Measurements from ENCODE around the gene ARID1B. TPM values are rescaled to one million over a fixed set of nuclear protein-coding genes. Genes with fewer than 3 reads are reported as not detected.

ARID1B gene
- total RNA-seq, 5 donors from 2014 or later (not counting 1 experiment from before 2014, with no cell fraction given): 103 to 161 (median 108) TPM

DNA sequence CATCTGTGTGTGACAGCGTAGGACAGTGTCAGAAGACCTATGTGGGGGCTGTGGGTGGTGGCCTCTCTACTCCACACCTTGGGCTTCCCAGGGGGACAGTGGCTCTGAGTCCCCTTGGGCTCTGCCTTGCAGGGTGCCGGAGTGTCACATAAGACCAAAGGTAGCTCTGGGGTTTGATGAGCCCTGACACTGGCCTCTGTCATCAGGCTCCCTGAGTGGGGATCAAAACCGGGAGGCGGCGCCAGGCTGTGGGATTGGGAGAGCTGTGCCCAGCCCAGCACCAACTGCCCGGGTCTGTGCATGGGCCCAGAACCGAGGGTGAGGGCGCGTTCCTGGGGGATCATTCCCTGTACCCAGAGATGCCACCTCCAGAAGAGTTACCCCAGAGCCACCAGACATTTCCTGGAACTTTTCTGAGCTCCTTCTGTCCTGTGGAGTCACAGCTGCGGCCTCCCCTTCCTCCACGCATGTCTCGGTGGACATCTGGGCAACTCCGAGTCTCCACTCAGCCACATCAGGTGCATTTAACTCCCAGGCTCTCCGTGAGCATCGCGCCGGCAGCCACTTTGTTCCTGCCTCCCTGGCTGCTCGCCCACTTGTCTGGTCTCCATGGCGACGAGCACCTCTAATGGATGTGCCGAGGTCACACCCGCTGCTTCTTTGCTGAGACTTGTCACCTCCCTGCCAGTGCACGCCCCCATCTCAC lies 451.4 kb downstream of the ARID1B start:
- Histone ChIP-seq H3K27me3 (replicated peaks in 1 of 2; ENCODE audit: control insufficient read depth in 2 of 2, extremely low read depth in 1 of 2, insufficient read depth in 2 of 2, low read length in 1 of 2) (peaks cover 0 to 30% of the 10 kb centered on the region in 2 experiments), H3K4me3 (ENCODE audit: control insufficient read depth in 1 of 2, extremely low read depth in 1 of 2, low read length in 1 of 2) (no peak overlapping the region), H3K27ac (ENCODE audit: low read length) (no peak overlapping the region), H3K36me3 (ENCODE audit: control insufficient read depth in 2 of 2, extremely low read depth in 1 of 2, insufficient read depth in 1 of 2, low read length in 1 of 2) (no peaks in the 10 kb centered on the region), H3K4me1 (ENCODE audit: control insufficient read depth in 1 of 2, extremely low read depth in 1 of 2, insufficient read depth in 2 of 2, low read length in 2 of 2) (peaks cover 20 to 28% of the 10 kb centered on the region in 2 experiments), H3K9me3 (no peaks in the 10 kb centered on the region)
- Mint-ChIP-seq H3K27me3 (peaks cover 0 to 17% of the 10 kb centered on the region in 2 donors), H3K4me1 (peaks cover 29 to 44% (median 36%) of the 10 kb centered on the region in 3 donors), H3K4me3 (no peak overlapping the region), H3K36me3 (no peaks in the 10 kb centered on the region), H3K9me3 (no peaks in the 10 kb centered on the region), H3K27ac (peak overlapping the region; percentile 76 to 77)
- ATAC-seq (replicated peaks in 1 of 4) (peak in 2 of 4 experiments; percentile 10 to 32), DNase-seq (peak in 2 of 35 experiments; percentile 7 to 19)
- WGBS (ENCODE audit: insufficient coverage): 84% methylated on average over 20 of the region's 23 CpGs
- CTCF ChIA-PET: no interaction called here
- POLR2A ChIA-PET: no interaction called here

DNA sequence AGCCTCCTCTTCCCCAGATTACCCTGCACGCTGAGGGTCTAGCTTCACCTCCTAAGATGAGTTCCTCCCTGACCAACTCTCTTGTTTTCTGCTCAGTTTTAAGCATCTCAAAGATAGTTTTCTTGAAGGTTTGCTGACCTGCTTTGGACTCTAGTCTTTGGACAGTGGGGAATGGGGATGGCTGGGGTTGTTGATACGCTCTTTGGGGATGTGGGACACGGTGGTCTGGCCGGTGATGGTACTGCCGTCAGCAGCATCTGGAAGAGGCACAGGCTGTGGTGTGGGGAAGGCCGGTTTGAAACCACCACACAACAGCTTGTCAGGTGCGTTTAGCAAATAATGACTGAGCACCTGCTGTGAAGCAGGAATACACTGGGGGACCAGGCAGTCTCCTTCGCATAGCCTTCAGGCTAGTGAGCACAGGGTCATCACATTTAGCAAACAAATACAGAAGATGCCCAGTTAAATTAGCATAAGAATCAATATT lies 452.0 kb downstream of the ARID1B start:
- DNase-seq (peak in 1 of 35 experiments; percentile 9), ATAC-seq (replicated peaks in 1 of 4) (no peak)
- peaks cover 20 to 27% of the 10 kb centered on the region in 2 experiments for H3K4me1 ChIP-seq (ENCODE audit: control insufficient read depth in 1 of 2, extremely low read depth in 1 of 2, insufficient read depth in 2 of 2, low read length in 2 of 2)
- Mint-ChIP-seq H3K4me1 (peaks cover 30 to 45% (median 33%) of the 10 kb centered on the region in 3 donors), H3K27ac (peak overlapping the region; percentile 53 to 76), H3K36me3 (no peaks in the 10 kb centered on the region), H3K4me3 (no peak overlapping the region), H3K27me3 (peaks cover 0 to 23% of the 10 kb centered on the region in 2 donors), H3K9me3 (no peaks in the 10 kb centered on the region)
- 82% methylated on average over 7 of the region's 8 CpGs for WGBS (ENCODE audit: insufficient coverage)
- ChIA-PET CTCF (no interaction called here), POLR2A (no interaction called here)
- no peaks in the 10 kb centered on the region for H3K9me3 ChIP-seq
- no peak overlapping the region for H3K27ac ChIP-seq (ENCODE audit: low read length)
- H3K36me3 ChIP-seq (ENCODE audit: control insufficient read depth in 2 of 2, extremely low read depth in 1 of 2, insufficient read depth in 1 of 2, low read length in 1 of 2): no peaks in the 10 kb centered on the region
- no peak overlapping the region for H3K4me3 ChIP-seq (ENCODE audit: control insufficient read depth in 1 of 2, extremely low read depth in 1 of 2, low read length in 1 of 2)
- peaks cover 0 to 35% of the 10 kb centered on the region in 2 experiments for H3K27me3 ChIP-seq (replicated peaks in 1 of 2; ENCODE audit: control insufficient read depth in 2 of 2, extremely low read depth in 1 of 2, insufficient read depth in 2 of 2, low read length in 1 of 2)

DNA sequence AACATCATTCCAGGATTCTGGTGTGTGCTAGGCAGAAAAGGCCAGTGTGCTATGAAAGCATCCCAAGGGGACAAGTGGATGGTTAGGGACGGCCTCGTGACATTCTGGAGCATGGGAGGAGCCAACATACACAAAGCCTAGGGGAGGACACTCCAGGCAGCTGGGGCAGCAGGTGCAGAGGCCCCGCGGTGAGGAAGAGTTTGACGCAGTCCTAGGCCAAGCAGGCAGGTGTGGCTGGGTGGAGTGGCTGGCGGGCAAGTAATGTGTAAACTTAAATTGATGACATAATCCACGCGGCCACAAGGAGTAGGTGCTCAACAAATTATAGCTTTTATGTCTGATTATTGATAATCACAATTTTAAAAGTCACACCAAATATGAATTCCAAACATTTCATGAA lies 452.5 kb downstream of the ARID1B start:
- H3K27me3 ChIP-seq (replicated peaks in 1 of 2; ENCODE audit: control insufficient read depth in 2 of 2, extremely low read depth in 1 of 2, insufficient read depth in 2 of 2, low read length in 1 of 2): peaks cover under 1 to 40% of the 10 kb centered on the region in 2 experiments
- H3K9me3 ChIP-seq: no peaks in the 10 kb centered on the region
- H3K9me3 Mint-ChIP-seq: no peaks in the 10 kb centered on the region
- no peak for ATAC-seq (replicated peaks in 1 of 4)
- DNase-seq: no peak
- H3K27ac ChIP-seq (ENCODE audit: low read length): no peak overlapping the region
- WGBS (ENCODE audit: insufficient coverage): 83% methylated on average over 4 of the region's 8 CpGs
- H3K4me1 ChIP-seq (ENCODE audit: control insufficient read depth in 1 of 2, extremely low read depth in 1 of 2, insufficient read depth in 2 of 2, low read length in 2 of 2): peaks cover 20 to 31% of the 10 kb centered on the region in 2 experiments
- H3K4me3 ChIP-seq (ENCODE audit: control insufficient read depth in 1 of 2, extremely low read depth in 1 of 2, low read length in 1 of 2): no peak overlapping the region
- H3K36me3 ChIP-seq (ENCODE audit: control insufficient read depth in 2 of 2, extremely low read depth in 1 of 2, insufficient read depth in 1 of 2, low read length in 1 of 2): no peaks in the 10 kb centered on the region
- H3K4me1 Mint-ChIP-seq: peaks cover 34 to 48% (median 39%) of the 10 kb centered on the region in 3 donors
- H3K27me3 Mint-ChIP-seq: peaks cover 2 to 28% of the 10 kb centered on the region in 2 donors
- H3K36me3 Mint-ChIP-seq: no peaks in the 10 kb centered on the region
- H3K27ac Mint-ChIP-seq: no peak overlapping the region
- ChIA-PET CTCF (no interaction called here), POLR2A (no interaction called here)
- no peak overlapping the region for H3K4me3 Mint-ChIP-seq

DNA sequence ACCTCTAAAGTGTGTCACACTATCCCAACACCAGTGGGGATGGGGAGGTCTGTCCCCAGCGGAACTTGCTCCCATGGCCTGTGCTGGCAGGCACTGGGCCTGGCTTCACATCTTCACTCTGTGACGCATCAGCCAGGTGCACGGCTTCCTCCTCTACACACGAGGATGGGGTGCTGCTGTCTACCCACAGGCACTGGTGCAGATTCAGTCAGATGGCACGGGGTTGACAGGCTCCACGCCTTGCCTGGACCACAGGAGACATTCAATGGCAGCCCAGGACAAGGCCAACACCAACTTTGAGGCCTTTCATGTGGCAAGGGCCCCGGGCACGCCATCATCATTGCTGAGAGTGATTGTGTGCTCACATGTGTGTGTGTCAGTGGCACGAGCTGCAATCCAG lies 453.7 kb downstream of the ARID1B start:
- peaks cover 43 to 56% (median 50%) of the 10 kb centered on the region in 3 donors for H3K4me1 Mint-ChIP-seq
- ChIA-PET POLR2A (no interaction called here), CTCF (no interaction called here)
- no peaks in the 10 kb centered on the region for H3K36me3 Mint-ChIP-seq
- Histone ChIP-seq H3K27me3 (replicated peaks in 1 of 2; ENCODE audit: control insufficient read depth in 2 of 2, extremely low read depth in 1 of 2, insufficient read depth in 2 of 2, low read length in 1 of 2) (peaks cover 4 to 52% of the 10 kb centered on the region in 2 experiments), H3K4me3 (ENCODE audit: control insufficient read depth in 1 of 2, extremely low read depth in 1 of 2, low read length in 1 of 2) (no peak overlapping the region), H3K9me3 (no peaks in the 10 kb centered on the region), H3K27ac (ENCODE audit: low read length) (no peak overlapping the region), H3K4me1 (ENCODE audit: control insufficient read depth in 1 of 2, extremely low read depth in 1 of 2, insufficient read depth in 2 of 2, low read length in 2 of 2) (peaks cover 17 to 43% of the 10 kb centered on the region in 2 experiments), H3K36me3 (ENCODE audit: control insufficient read depth in 2 of 2, extremely low read depth in 1 of 2, insufficient read depth in 1 of 2, low read length in 1 of 2) (no peaks in the 10 kb centered on the region)
- peaks cover 7 to 38% of the 10 kb centered on the region in 2 donors for H3K27me3 Mint-ChIP-seq
- DNase-seq: no peak
- WGBS (ENCODE audit: insufficient coverage): 78% methylated on average over 5 of the region's 9 CpGs
- no peak overlapping the region for H3K27ac Mint-ChIP-seq
- no peak overlapping the region for H3K4me3 Mint-ChIP-seq
- no peak for ATAC-seq (replicated peaks in 1 of 4)
- H3K9me3 Mint-ChIP-seq: no peaks in the 10 kb centered on the region

DNA sequence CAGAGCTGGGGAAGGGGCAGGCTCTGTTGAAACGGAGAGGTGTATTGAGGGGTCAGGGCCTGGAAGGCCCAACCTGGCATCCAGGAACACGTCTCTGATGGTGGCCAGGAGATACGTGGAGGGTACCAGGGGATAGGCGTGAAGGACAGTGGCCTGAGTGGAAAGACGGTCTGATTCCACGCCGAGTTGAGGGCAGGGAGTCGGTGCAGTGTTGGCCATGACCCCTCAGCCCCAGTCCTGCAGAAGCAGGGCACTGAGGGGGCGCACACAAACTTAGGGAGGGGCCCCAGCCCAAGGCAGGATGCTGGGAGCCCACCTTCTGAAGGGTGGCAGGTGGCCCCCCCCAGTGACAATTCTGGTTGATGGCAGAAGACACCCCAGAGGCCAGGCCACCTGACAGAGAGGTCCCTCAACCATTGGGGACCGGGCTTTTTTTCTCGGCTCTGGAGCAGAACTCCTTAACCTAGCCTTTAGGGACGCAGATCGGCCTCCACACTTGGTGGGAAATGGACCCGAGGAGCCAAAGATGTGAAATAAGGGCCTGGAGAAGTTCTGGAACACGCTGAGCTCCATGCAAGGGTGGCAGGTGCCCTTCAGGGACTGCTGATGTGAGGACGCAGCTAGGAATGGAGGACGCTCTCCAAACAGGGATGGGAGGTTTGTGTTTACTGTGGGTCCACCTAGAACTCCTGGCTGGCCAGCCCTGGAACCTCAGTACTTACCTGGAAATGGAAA lies 455.1 kb downstream of the ARID1B start:
- 88% methylated on average over 14 of the region's 17 CpGs for WGBS (ENCODE audit: insufficient coverage)
- H3K9me3 Mint-ChIP-seq: no peaks in the 10 kb centered on the region
- Histone ChIP-seq H3K27me3 (replicated peaks in 1 of 2; ENCODE audit: control insufficient read depth in 2 of 2, extremely low read depth in 1 of 2, insufficient read depth in 2 of 2, low read length in 1 of 2) (peaks cover 5 to 58% of the 10 kb centered on the region in 2 experiments), H3K4me1 (ENCODE audit: control insufficient read depth in 1 of 2, extremely low read depth in 1 of 2, insufficient read depth in 2 of 2, low read length in 2 of 2) (peaks cover 5 to 39% of the 10 kb centered on the region in 2 experiments), H3K36me3 (ENCODE audit: control insufficient read depth in 2 of 2, extremely low read depth in 1 of 2, insufficient read depth in 1 of 2, low read length in 1 of 2) (no peaks in the 10 kb centered on the region), H3K4me3 (ENCODE audit: control insufficient read depth in 1 of 2, extremely low read depth in 1 of 2, low read length in 1 of 2) (no peak overlapping the region), H3K9me3 (no peaks in the 10 kb centered on the region), H3K27ac (ENCODE audit: low read length) (no peak overlapping the region)
- ChIA-PET CTCF (interaction anchor here in 1 of 2 donors (0.6 kb wide), 1 partner anchor 250 kb away, joined by 3 read pairs; no protein-coding TSS in a partner anchor), POLR2A (no interaction called here)
- H3K4me3 Mint-ChIP-seq: no peak overlapping the region
- ATAC-seq (replicated peaks in 1 of 4) (no peak), DNase-seq (peak in 1 of 35 experiments; percentile 20)
- H3K27ac Mint-ChIP-seq: no peak overlapping the region
- peaks cover 7 to 39% of the 10 kb centered on the region in 2 donors for H3K27me3 Mint-ChIP-seq
- H3K36me3 Mint-ChIP-seq: no peaks in the 10 kb centered on the region
- H3K4me1 Mint-ChIP-seq: peaks cover 34 to 48% (median 44%) of the 10 kb centered on the region in 3 donors

DNA sequence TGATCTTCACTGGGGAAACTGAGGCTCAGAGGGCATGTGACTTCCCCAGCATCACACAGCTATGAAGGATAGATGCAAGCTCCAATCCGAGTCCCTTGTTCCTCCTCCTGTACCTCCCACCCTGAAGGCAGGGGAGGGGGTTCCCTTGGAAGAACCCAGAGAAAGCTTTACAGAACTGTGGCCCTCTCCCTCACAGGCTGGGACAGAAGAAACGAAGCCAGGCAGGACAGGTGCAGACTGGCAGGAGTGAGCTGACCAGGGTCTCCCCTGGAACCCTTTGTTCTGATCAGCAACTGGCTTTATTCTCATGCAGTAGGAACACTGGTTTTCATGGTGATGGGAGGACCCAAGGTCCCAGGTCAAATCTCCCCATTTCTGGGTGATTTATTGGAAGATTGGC lies 456.0 kb downstream of the ARID1B start:
- peak in 1 of 35 experiments; percentile 3 for DNase-seq

More for the DNA sequence above, 456.0 kb downstream of the ARID1B start:
- H3K36me3 ChIP-seq (ENCODE audit: control insufficient read depth in 2 of 2, extremely low read depth in 1 of 2, insufficient read depth in 1 of 2, low read length in 1 of 2): no peaks in the 10 kb centered on the region
- Mint-ChIP-seq H3K27ac (no peak overlapping the region), H3K4me1 (peaks cover 27 to 42% (median 36%) of the 10 kb centered on the region in 3 donors), H3K4me3 (peak overlapping the region in 1 of 3 donors; percentile 35), H3K27me3 (peaks cover 7 to 39% of the 10 kb centered on the region in 2 donors), H3K9me3 (peaks cover 0 to 2% (median 0%) of the 10 kb centered on the region in 3 donors), H3K36me3 (no peaks in the 10 kb centered on the region)
- 60% methylated on average over 1 of the region's 2 CpGs for WGBS (ENCODE audit: insufficient coverage)
- H3K9me3 ChIP-seq: no peaks in the 10 kb centered on the region
- ChIA-PET CTCF (interaction anchor here in 1 of 2 donors (0.6 kb wide), 1 partner anchor 249 kb away, joined by 3 read pairs; no protein-coding TSS in a partner anchor), POLR2A (interaction anchor here in 1 of 2 donors (0.6 kb wide), 1 partner anchor 81 kb away, joined by 4 read pairs; no protein-coding TSS in a partner anchor)
- peaks cover 0 to 33% of the 10 kb centered on the region in 2 experiments for H3K4me1 ChIP-seq (ENCODE audit: control insufficient read depth in 1 of 2, extremely low read depth in 1 of 2, insufficient read depth in 2 of 2, low read length in 2 of 2)
- H3K27me3 ChIP-seq (replicated peaks in 1 of 2; ENCODE audit: control insufficient read depth in 2 of 2, extremely low read depth in 1 of 2, insufficient read depth in 2 of 2, low read length in 1 of 2): peaks cover 6 to 61% of the 10 kb centered on the region in 2 experiments
- no peak overlapping the region for H3K4me3 ChIP-seq (ENCODE audit: control insufficient read depth in 1 of 2, extremely low read depth in 1 of 2, low read length in 1 of 2)
- ATAC-seq (replicated peaks in 1 of 4): no peak
- no peak overlapping the region for H3K27ac ChIP-seq (ENCODE audit: low read length)

All from T-cell (primary cell).